Body of pancreas (tissue), 4 donors: ENCODE measurements around the gene ABI1. TPM values are rescaled to one million over a fixed set of nuclear protein-coding genes. Genes with fewer than 3 reads are reported as not detected.

Experiments used
- ATAC-seq: fragments of 150-250 bp; one replicate; pipeline ENCODE4 v1.9.1; 2016
- DNase-seq, 4 donors: peaks; one replicate each; pipeline ENCODE4 v3.0.0-alpha.2; 2019
- H3K27ac ChIP-seq, 4 donors: fragments of 200-600 bp; sonication (generic); 1 replicate in 3 of 4; 2 replicates in 1 of 4; pipeline versions ENCODE4 v1.5.1 to v1.6.1; 2016 to 2019; ENCODE audit warnings: mild to moderate bottlenecking in 1 of 4, mixed read lengths in 1 of 4, moderate library complexity in 1 of 4
- H3K27me3 ChIP-seq, 2 donors: fragments of 200-600 bp; sonication (generic); one replicate each; pipeline ENCODE4 v1.6.0; 2016; ENCODE audit warnings: mild to moderate bottlenecking in 1 of 2
- H3K36me3 ChIP-seq, 2 donors: fragments of 200-600 bp; sonication (generic); replicated peaks in 1 of 2; 2 replicates each; pipeline ENCODE4 v1.5.1; 2016; ENCODE audit warnings: low read depth in 2 of 2; ENCODE audit not compliant: insufficient read depth in 1 of 2
- H3K4me1 ChIP-seq: fragments of 200-600 bp; sonication (generic); one replicate; pipeline ENCODE4 v1.6.0; 2016
- H3K4me3 ChIP-seq, 2 donors: fragments of 200-600 bp; sonication (generic); 1 replicate in 1 of 2; 2 replicates in 1 of 2; pipeline ENCODE4 v1.5.1; 2016 to 2019
- H3K9me3 ChIP-seq, 3 donors: fragments of 200-600 bp; sonication (generic); 1 replicate in 2 of 3; 2 replicates in 1 of 3; pipeline ENCODE4 v1.5.1; 2016
- POLR2A ChIP-seq, 3 donors: fragments of 450-650 bp; IDR thresholded peaks; one replicate each; pipeline ENCODE4 v1.6.1; 2016; ENCODE audit warnings: antibody characterized with exemption in 3 of 3, mild to moderate bottlenecking in 2 of 3
- WGBS, 2 donors: methylation state at CpG; one replicate each; pipeline ENCODE4 v1.1.5; 2017; 5-methylcytosine and 5-hydroxymethylcytosine counted together
- intact Hi-C: fragments of 100-400 bp; cut with DNase I; formaldehyde crosslinking; loops from one replicate; pipeline ENCODE4 v1.15.1; 2023
- total RNA-seq, 2 donors: library from RNA; depleted of rRNA; stranded (reverse); fragments of >200 nt; gene quantifications; one replicate each; pipeline ENCODE4 v1.1.0, GENCODE V29; 2016
- TF ChIP-seq, protein P1 (sequence below), 7 experiments: fragments of 450-650 bp in 4 of 7; fragments of 200-600 bp in 3 of 7; sonication (generic) in 3 of 7; IDR thresholded peaks; one replicate each; pipeline ENCODE4 v1.5.1; 2016 to 2019; ENCODE audit warnings: antibody characterized with exemption in 7 of 7

ABI1 gene
- total RNA-seq, 2 donors from 2014 or later = 13.5 to 24.9 TPM

DNA sequence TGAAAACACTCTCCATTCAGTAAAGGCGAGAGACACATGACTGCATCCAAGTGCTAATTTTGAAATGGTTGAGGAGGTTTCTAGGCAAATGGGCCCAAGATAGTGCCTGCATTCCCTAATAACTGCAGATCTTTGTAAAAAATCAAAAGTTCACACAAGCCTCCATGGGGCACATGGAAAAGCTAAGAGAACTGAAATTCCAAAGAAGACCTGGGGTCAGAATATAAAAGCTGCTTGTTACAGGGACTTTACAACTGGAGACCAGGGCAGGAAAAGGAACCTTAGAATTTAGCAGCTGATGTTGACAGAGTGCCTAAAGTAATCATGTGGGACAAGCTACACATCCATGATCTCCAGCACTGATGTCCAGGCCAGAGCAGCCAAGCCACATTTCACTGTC lies 10.0 kb upstream of the ABI1 start:
- Histone ChIP-seq H3K27ac (no peak overlapping the region), H3K36me3 (no peaks in the 10 kb centered on the region), H3K9me3 (no peaks in the 10 kb centered on the region), H3K27me3 (no peaks in the 10 kb centered on the region), H3K4me1 (no peaks in the 10 kb centered on the region), H3K4me3 (no peak overlapping the region)
- intact Hi-C loops = no loop called here
- no peak for ATAC-seq
- WGBS, 2 donors = 86 to 89% methylated on average over 1 of the region's 1 CpG
- TF ChIP-seq, protein P1, sequence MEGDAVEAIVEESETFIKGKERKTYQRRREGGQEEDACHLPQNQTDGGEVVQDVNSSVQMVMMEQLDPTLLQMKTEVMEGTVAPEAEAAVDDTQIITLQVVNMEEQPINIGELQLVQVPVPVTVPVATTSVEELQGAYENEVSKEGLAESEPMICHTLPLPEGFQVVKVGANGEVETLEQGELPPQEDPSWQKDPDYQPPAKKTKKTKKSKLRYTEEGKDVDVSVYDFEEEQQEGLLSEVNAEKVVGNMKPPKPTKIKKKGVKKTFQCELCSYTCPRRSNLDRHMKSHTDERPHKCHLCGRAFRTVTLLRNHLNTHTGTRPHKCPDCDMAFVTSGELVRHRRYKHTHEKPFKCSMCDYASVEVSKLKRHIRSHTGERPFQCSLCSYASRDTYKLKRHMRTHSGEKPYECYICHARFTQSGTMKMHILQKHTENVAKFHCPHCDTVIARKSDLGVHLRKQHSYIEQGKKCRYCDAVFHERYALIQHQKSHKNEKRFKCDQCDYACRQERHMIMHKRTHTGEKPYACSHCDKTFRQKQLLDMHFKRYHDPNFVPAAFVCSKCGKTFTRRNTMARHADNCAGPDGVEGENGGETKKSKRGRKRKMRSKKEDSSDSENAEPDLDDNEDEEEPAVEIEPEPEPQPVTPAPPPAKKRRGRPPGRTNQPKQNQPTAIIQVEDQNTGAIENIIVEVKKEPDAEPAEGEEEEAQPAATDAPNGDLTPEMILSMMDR (IDR thresholded peaks at IDR 0.05) = no peak
- TF ChIP-seq POLR2A (IDR thresholded peaks at IDR 0.05) = no peak
- DNase-seq = no peak

DNA sequence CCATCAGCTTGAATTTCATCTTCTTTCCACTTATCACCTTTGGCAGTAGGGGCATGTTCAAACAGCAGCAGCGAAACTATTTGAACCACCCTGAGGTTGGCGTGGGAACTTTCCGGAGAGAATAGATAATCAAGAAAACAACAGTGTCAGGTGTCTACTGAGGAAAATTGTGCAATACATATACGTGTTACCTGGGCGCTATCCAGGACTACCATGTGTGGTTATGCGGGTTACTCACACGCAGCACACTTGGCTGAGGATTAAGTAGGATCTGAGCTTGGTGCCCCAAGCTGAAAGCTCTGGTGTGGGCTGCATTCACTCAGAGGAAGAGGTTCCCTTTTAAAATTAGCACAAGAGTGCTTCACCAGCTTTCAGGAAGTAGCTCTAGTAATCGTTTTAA lies 8.8 kb upstream of the ABI1 start:
- no peaks in the 10 kb centered on the region for H3K9me3 ChIP-seq
- WGBS, 2 donors = 8 to 12% methylated on average over 8 of the region's 8 CpGs
- TF ChIP-seq, protein P1 (IDR thresholded peaks at IDR 0.05) = peak in 1 of 7 experiments; percentile 2
- TF ChIP-seq POLR2A (IDR thresholded peaks at IDR 0.05) = no peak
- DNase-seq (peak; percentile 61 to 83 (median 74)), ATAC-seq (peak; percentile 92)
- intact Hi-C loops = no loop called here
- no peak overlapping the region for H3K4me3 ChIP-seq
- H3K27me3 ChIP-seq = no peaks in the 10 kb centered on the region
- peak overlapping the region in 2 of 4 donors; percentile 43 to 51 for H3K27ac ChIP-seq
- H3K4me1 ChIP-seq = no peaks in the 10 kb centered on the region
- H3K36me3 ChIP-seq = no peaks in the 10 kb centered on the region

DNA sequence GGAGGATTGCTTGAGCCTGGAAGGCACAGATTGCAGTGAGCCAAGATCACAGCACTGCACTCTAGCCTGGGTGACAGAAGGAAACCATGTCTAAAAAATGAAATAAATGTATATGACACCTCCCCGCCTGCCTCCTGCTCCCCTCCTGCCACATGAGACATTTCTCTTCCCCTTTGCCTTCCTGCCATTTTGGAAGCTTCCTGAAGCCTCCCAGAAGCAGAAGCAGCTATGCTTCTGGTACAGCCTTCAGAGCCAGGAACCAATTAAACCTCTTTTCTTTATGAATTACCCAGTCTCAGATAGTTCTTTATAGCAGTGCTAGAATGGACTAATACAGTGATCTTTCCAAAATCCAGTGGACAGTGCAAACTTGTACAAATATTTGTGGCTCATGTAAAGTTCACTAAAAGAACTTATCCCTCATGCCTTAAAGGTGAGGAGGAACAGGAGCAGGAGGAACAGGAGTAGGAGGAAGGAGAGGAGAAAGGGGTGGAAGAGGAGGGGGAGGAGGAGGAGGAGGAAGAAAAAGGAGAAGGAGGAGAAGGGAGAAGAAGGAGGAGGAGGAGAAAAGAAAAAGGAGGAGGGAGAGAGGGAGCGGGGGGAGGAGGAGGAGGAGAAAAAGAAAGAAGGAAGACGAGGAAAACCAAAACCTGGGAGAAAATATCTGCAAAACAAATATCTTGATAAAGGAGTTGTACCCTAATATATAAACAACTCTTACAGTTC lies 2.8 kb upstream of the ABI1 start:
- H3K9me3 ChIP-seq = no peaks in the 10 kb centered on the region
- DNase-seq = no peak
- no peak overlapping the region for H3K4me3 ChIP-seq
- TF ChIP-seq, protein P1 (IDR thresholded peaks at IDR 0.05) = no peak
- TF ChIP-seq POLR2A (IDR thresholded peaks at IDR 0.05) = no peak
- intact Hi-C loops = no loop called here
- H3K27ac ChIP-seq = no peak overlapping the region
- no peak for ATAC-seq
- no peaks in the 10 kb centered on the region for H3K27me3 ChIP-seq
- no peaks in the 10 kb centered on the region for H3K36me3 ChIP-seq
- peaks cover 14% of the 10 kb centered on the region for H3K4me1 ChIP-seq
- WGBS, 2 donors = 55 to 73% methylated on average over 3 of the region's 3 CpGs

DNA sequence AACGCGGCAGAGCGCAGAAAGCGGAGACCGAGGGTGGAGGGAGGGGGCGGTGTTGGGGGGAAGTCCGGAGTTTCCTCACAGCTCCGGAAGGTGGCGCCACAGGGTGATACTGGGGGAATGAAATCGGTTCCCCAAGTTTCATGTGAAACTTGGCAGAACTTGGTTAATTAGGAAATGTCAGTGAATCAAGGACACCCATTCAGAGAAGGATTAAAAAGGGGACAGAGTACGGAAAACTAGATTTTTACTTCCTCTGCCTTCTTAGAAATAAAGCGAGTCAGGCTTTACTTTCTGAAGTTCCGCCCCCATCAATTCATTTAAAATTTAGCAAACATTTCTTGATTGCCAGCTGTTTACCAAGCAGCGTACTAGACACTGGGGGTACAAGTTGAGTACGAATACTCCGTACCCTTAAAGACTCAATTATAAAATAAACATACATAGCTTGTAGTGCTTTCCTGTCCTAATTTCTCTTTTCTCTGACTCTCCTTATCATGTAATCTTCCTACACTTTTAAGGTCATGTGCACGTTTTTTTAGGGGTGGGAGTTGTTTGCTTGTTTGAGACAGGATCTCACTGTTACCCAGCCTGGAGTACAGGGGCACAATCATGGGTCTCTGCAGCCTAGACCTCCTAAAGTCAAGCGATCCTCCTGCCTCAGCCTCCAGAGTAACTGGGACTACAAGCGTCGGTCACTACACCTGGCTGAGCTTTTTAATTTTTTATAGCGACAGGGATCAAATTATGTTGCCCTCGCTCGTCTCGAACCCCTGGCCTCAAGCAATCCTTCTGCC lies 644 bp upstream of the ABI1 start:
- DNase-seq (no peak), ATAC-seq (no peak)
- Histone ChIP-seq H3K4me3 (no peak overlapping the region), H3K36me3 (no peaks in the 10 kb centered on the region), H3K27me3 (no peaks in the 10 kb centered on the region), H3K27ac (peak overlapping the region in 3 of 4 donors; percentile 66 to 80 (median 74)), H3K4me1 (peaks cover 33% of the 10 kb centered on the region), H3K9me3 (no peaks in the 10 kb centered on the region)
- no peak for TF ChIP-seq POLR2A (IDR thresholded peaks at IDR 0.05)
- TF ChIP-seq, protein P1 (IDR thresholded peaks at IDR 0.05) = peak; percentile 65 to 87 (median 81)
- intact Hi-C loops = no loop called here
- WGBS, 2 donors = 24 to 29% methylated on average over 24 of the region's 24 CpGs
